Ishikawa (cell line): ENCODE measurements around the gene PARD3B.

Experiments used
- CEBPB ChIP-seq: IDR thresholded peaks from 2 replicates; pipeline ENCODE4 v1.6.1; 2012
- CREB1 ChIP-seq: IDR thresholded peaks from 2 replicates; pipeline ENCODE4 v1.6.1; 2012; ENCODE audit warnings: low read depth
- EGR1 ChIP-seq: IDR thresholded peaks from 2 replicates; pipeline ENCODE4 v1.6.1; 2012
- EP300 ChIP-seq: IDR thresholded peaks from 2 replicates; pipeline ENCODE4 v1.6.1; 2012; ENCODE audit warnings: borderline replicate concordance
- FOXM1 ChIP-seq: IDR thresholded peaks from 2 replicates; pipeline ENCODE4 v1.6.1; 2012; ENCODE audit warnings: low read depth, borderline replicate concordance
- MAX ChIP-seq: IDR thresholded peaks from 2 replicates; pipeline ENCODE4 v1.6.1; 2012
- NFIC ChIP-seq: IDR thresholded peaks from 2 replicates; pipeline ENCODE4 v1.6.1; 2012
- RAD21 ChIP-seq: IDR thresholded peaks from 2 replicates; pipeline ENCODE4 v1.6.1; 2012; ENCODE audit warnings: low read depth
- REST ChIP-seq: IDR thresholded peaks from 2 replicates; pipeline ENCODE4 v1.6.1; 2012; ENCODE audit warnings: low read depth, mild to moderate bottlenecking
- TAF1 ChIP-seq: IDR thresholded peaks from 2 replicates; pipeline ENCODE4 v1.6.1; 2012; ENCODE audit warnings: low read depth, mild to moderate bottlenecking
- TCF12 ChIP-seq: IDR thresholded peaks from 2 replicates; pipeline ENCODE4 v1.6.1; 2012; ENCODE audit warnings: low read depth
- TEAD4 ChIP-seq: IDR thresholded peaks from 2 replicates; pipeline ENCODE4 v1.6.1; 2012
- USF1 ChIP-seq: IDR thresholded peaks from 2 replicates; pipeline ENCODE4 v1.6.1; 2012
- YY1 ChIP-seq: IDR thresholded peaks from 2 replicates; pipeline ENCODE4 v1.6.1; 2012; ENCODE audit warnings: low read depth
- ZBTB7A ChIP-seq: IDR thresholded peaks from 2 replicates; pipeline ENCODE4 v1.6.1; 2012; ENCODE audit warnings: low read depth

Gene PARD3B

GRCh38 chr2:205609113-205609512 is 1063.8 kb downstream of the PARD3B start:
- no peak for TF ChIP-seq CREB1
- TF ChIP-seq TAF1 = no peak
- TF ChIP-seq NFIC = no peak
- TF ChIP-seq USF1 = no peak

GRCh38 chr2:205610437-205610836 is 1065.2 kb downstream of the PARD3B start:
- no peak for TF ChIP-seq CEBPB
- TF ChIP-seq USF1 = no peak
- TF ChIP-seq CREB1 = no peak
- TF ChIP-seq YY1 = no peak
- TF ChIP-seq NFIC = no peak
- TF ChIP-seq TAF1 = no peak
- TF ChIP-seq MAX = no peak
- no peak for TF ChIP-seq EGR1
- no peak for TF ChIP-seq FOXM1
- TF ChIP-seq RAD21 = no peak
- no peak for TF ChIP-seq TCF12
- no peak for TF ChIP-seq EP300
- TF ChIP-seq ZBTB7A = no peak
- no peak for TF ChIP-seq TEAD4
- TF ChIP-seq REST = no peak

- TF ChIP-seq EP300 (no peak), RAD21 (no peak), CREB1 (no peak), CEBPB (no peak), REST (no peak), NFIC (no peak), EGR1 (no peak), FOXM1 (no peak), YY1 (no peak), TEAD4 (no peak), TCF12 (no peak), USF1 (no peak), ZBTB7A (no peak), TAF1 (no peak), MAX (no peak)
Measured at GRCh38 chr2:205612636-205613035, 1067.4 kb downstream of the PARD3B start.

- TF ChIP-seq EGR1 (no peak), ZBTB7A (no peak), TCF12 (no peak), EP300 (no peak), NFIC (no peak), TAF1 (no peak), REST (no peak), RAD21 (no peak), TEAD4 (no peak), USF1 (no peak), CREB1 (no peak)
Measured at GRCh38 chr2:205613970-205614559, 1068.8 kb downstream of the PARD3B start.
